Measurements from ENCODE around the gene CLBA1.
A peak's percentile ranks its signal among the peaks of the same experiment; 100 is the strongest.

Gene CLBA1

GRCh38 chr14:104977681-104978653, 7.6 kb upstream of the CLBA1 start, which contains the start of gene AHNAK2:
Gene AHNAK2, minus strand, starts transcription at chr14:104978374. Its CDS starts 137 bp downstream, at chr14:104978237.
- no peak within 1 kb of the TSS for H3K27ac ChIP-seq (ENCODE audit: low read depth, low read length)
- peaks cover 31% of the 10 kb centered on the region; the same call in 1 of the 2 replicates for H3K4me1 ChIP-seq (ENCODE audit: control insufficient read depth, insufficient read depth, low read length)
- peak within 1 kb of the TSS; percentile 21 for H3K9ac ChIP-seq (ENCODE audit: low read length)
- no peaks in the 10 kb centered on the region for H3K9me3 ChIP-seq (ENCODE audit: control insufficient read depth, insufficient read depth, low read depth, low read length)
- H3K36me3 ChIP-seq (ENCODE audit: control insufficient read depth, insufficient read depth, low read length): no peaks in the 10 kb centered on the region
- peak within 1 kb of the TSS; percentile 71 for H3K4me3 ChIP-seq (ENCODE audit: low read depth, low read length)
- H3K27me3 ChIP-seq (ENCODE audit: control insufficient read depth, insufficient read depth, low read length): peaks cover 45% of the 10 kb centered on the region

GRCh38 chr14:104978746-104979691, 6.6 kb upstream of the CLBA1 start:
- H3K4me1 ChIP-seq (ENCODE audit: control insufficient read depth, insufficient read depth, low read length): peaks cover 24% of the 10 kb centered on the region; the same call in 1 of the 2 replicates
- no peak overlapping the region for H3K27ac ChIP-seq (ENCODE audit: low read depth, low read length)
- H3K9me3 ChIP-seq (ENCODE audit: control insufficient read depth, insufficient read depth, low read depth, low read length): no peaks in the 10 kb centered on the region
- H3K4me3 ChIP-seq (ENCODE audit: low read depth, low read length): peak overlapping the region; percentile 59
- H3K9ac ChIP-seq (ENCODE audit: low read length): no peak overlapping the region
- no peaks in the 10 kb centered on the region for H3K36me3 ChIP-seq (ENCODE audit: control insufficient read depth, insufficient read depth, low read length)
- H3K27me3 ChIP-seq (ENCODE audit: control insufficient read depth, insufficient read depth, low read length): peaks cover 45% of the 10 kb centered on the region

- Histone ChIP-seq H3K4me3 (ENCODE audit: low read depth, low read length) (no peak overlapping the region), H3K9ac (ENCODE audit: low read length) (no peak overlapping the region), H3K36me3 (ENCODE audit: control insufficient read depth, insufficient read depth, low read length) (no peaks in the 10 kb centered on the region), H3K27me3 (ENCODE audit: control insufficient read depth, insufficient read depth, low read length) (peaks cover 44% of the 10 kb centered on the region), H3K9me3 (ENCODE audit: control insufficient read depth, insufficient read depth, low read depth, low read length) (no peaks in the 10 kb centered on the region), H3K4me1 (ENCODE audit: control insufficient read depth, insufficient read depth, low read length) (peaks cover 20% of the 10 kb centered on the region; the same call in 1 of the 2 replicates), H3K27ac (ENCODE audit: low read depth, low read length) (no peak overlapping the region)
These were observed 5.6 kb upstream of the CLBA1 start for GRCh38 chr14:104979758-104980610.

- no peak overlapping the region for H3K27ac ChIP-seq (ENCODE audit: low read depth, low read length)
- H3K4me1 ChIP-seq (ENCODE audit: control insufficient read depth, insufficient read depth, low read length): peaks cover 20% of the 10 kb centered on the region; the same call in 1 of the 2 replicates
- no peaks in the 10 kb centered on the region for H3K36me3 ChIP-seq (ENCODE audit: control insufficient read depth, insufficient read depth, low read length)
- no peak overlapping the region for H3K4me3 ChIP-seq (ENCODE audit: low read depth, low read length)
- H3K9ac ChIP-seq (ENCODE audit: low read length): no peak overlapping the region
- no peaks in the 10 kb centered on the region for H3K9me3 ChIP-seq (ENCODE audit: control insufficient read depth, insufficient read depth, low read depth, low read length)
- H3K27me3 ChIP-seq (ENCODE audit: control insufficient read depth, insufficient read depth, low read length): peaks cover 43% of the 10 kb centered on the region
These were observed 4.7 kb upstream of the CLBA1 start for GRCh38 chr14:104980611-104981531.

- Histone ChIP-seq H3K27ac (ENCODE audit: low read depth, low read length) (no peak overlapping the region), H3K36me3 (ENCODE audit: control insufficient read depth, insufficient read depth, low read length) (no peaks in the 10 kb centered on the region), H3K27me3 (ENCODE audit: control insufficient read depth, insufficient read depth, low read length) (peaks cover 45% of the 10 kb centered on the region), H3K9ac (ENCODE audit: low read length) (no peak overlapping the region), H3K4me1 (ENCODE audit: control insufficient read depth, insufficient read depth, low read length) (peaks cover 23% of the 10 kb centered on the region; the same call in 1 of the 2 replicates), H3K4me3 (ENCODE audit: low read depth, low read length) (no peak overlapping the region), H3K9me3 (ENCODE audit: control insufficient read depth, insufficient read depth, low read depth, low read length) (no peaks in the 10 kb centered on the region)
These were observed 3.7 kb upstream of the CLBA1 start for GRCh38 chr14:104981699-104982541.

- Histone ChIP-seq H3K4me3 (ENCODE audit: low read depth, low read length) (no peak overlapping the region), H3K9me3 (ENCODE audit: control insufficient read depth, insufficient read depth, low read depth, low read length) (no peaks in the 10 kb centered on the region), H3K36me3 (ENCODE audit: control insufficient read depth, insufficient read depth, low read length) (no peaks in the 10 kb centered on the region), H3K27me3 (ENCODE audit: control insufficient read depth, insufficient read depth, low read length) (peaks cover 38% of the 10 kb centered on the region), H3K9ac (ENCODE audit: low read length) (no peak overlapping the region), H3K27ac (ENCODE audit: low read depth, low read length) (no peak overlapping the region), H3K4me1 (ENCODE audit: control insufficient read depth, insufficient read depth, low read length) (peaks cover 17% of the 10 kb centered on the region; the same call in 1 of the 2 replicates)
These were observed 2.9 kb upstream of the CLBA1 start for GRCh38 chr14:104982548-104983230.

- H3K27me3 ChIP-seq (ENCODE audit: control insufficient read depth, insufficient read depth, low read length): peaks cover 35% of the 10 kb centered on the region
- H3K27ac ChIP-seq (ENCODE audit: low read depth, low read length): no peak overlapping the region
- H3K4me1 ChIP-seq (ENCODE audit: control insufficient read depth, insufficient read depth, low read length): peaks cover 16% of the 10 kb centered on the region; the same call in 1 of the 2 replicates
- no peaks in the 10 kb centered on the region for H3K9me3 ChIP-seq (ENCODE audit: control insufficient read depth, insufficient read depth, low read depth, low read length)
- H3K4me3 ChIP-seq (ENCODE audit: low read depth, low read length): no peak overlapping the region
- no peak overlapping the region for H3K9ac ChIP-seq (ENCODE audit: low read length)
- H3K36me3 ChIP-seq (ENCODE audit: control insufficient read depth, insufficient read depth, low read length): no peaks in the 10 kb centered on the region
These were observed 2.3 kb upstream of the CLBA1 start for GRCh38 chr14:104983231-104983721.

- no peak overlapping the region for H3K9ac ChIP-seq (ENCODE audit: low read length)
- H3K4me3 ChIP-seq (ENCODE audit: low read depth, low read length): no peak overlapping the region
- H3K36me3 ChIP-seq (ENCODE audit: control insufficient read depth, insufficient read depth, low read length): no peaks in the 10 kb centered on the region
- H3K27me3 ChIP-seq (ENCODE audit: control insufficient read depth, insufficient read depth, low read length): peaks cover 27% of the 10 kb centered on the region
- H3K27ac ChIP-seq (ENCODE audit: low read depth, low read length): no peak overlapping the region
- H3K9me3 ChIP-seq (ENCODE audit: control insufficient read depth, insufficient read depth, low read depth, low read length): no peaks in the 10 kb centered on the region
- peaks cover 11% of the 10 kb centered on the region; the same call in 1 of the 2 replicates for H3K4me1 ChIP-seq (ENCODE audit: control insufficient read depth, insufficient read depth, low read length)
These were observed 1.3 kb upstream of the CLBA1 start for GRCh38 chr14:104984056-104984894.
